Activated CD4-positive, CD25-positive, alpha-beta regulatory T cell treated with anti-CD3 and anti-CD28 coated beads, Interleukin-2, amount 50 U/mL, for 72 hours (primary cell): ENCODE results near the gene SLC18A2.

Source experiments
- DNase-seq: peaks from one replicate; pipeline ENCODE4 v3.0.0; 2021

SLC18A2 gene

GRCh38 chr10:117320050-117320665 lies 79.2 kb downstream of the SLC18A2 start:
- no peak for DNase-seq

- DNase-seq = no peak
These were observed 81.3 kb downstream of the SLC18A2 start for GRCh38 chr10:117322260-117322659.

- no peak for DNase-seq
These were observed 83.5 kb downstream of the SLC18A2 start for GRCh38 chr10:117324367-117324766.

DNA sequence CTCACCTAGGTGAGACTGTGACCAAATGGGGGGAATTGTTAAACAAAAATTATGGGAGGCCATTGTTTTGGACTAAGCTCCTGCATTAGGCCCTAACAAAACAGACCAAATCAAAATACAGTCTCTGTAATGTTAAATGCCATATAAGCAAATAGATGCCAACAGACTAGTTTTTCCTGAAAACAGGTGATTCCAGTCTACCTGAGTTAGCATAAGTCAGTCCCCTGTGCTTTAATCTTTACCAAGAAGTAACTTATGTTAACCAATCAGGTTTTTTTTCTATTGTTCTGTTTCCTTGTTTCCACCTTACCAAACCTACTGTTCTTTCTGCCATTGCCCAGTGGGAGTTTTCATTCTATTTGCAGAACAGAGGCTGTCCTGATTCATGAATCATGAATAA lies 86.3 kb downstream of the SLC18A2 start:
- no peak for DNase-seq
